ENCODE results near the gene TSNAXIP1. TPM values are rescaled to one million over a fixed set of nuclear protein-coding genes. Genes with fewer than 3 reads are reported as not detected.

Gene TSNAXIP1
- total RNA-seq, 2 donors from 2014 or later: 2.1 to 8.0 TPM

DNA sequence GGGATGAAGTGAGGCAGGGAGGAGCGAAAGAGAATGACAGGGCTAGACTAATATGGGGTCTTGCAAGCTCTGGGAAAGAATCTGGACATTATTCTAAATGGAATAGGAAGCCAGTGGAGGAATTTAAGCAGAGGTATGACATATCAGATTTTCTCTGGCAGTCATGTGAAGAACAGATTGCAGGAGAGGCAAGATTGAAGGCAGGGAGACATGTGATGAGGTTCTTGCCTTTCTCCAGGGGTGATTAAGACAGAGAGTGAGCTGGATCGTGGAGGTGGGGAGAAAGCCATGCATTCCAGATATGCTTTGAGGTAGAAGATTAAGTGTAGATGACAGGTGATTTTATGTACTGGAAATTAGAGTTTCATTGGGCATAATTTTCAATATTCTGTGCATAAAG is 31.1 kb downstream of the TSNAXIP1 start:
- 85% methylated on average over 2 of the region's 2 CpGs for WGBS
- DNase-seq (ENCODE audit: low spot score): no peak
- Histone ChIP-seq H3K27ac (no peak overlapping the region), H3K4me1 (replicated peaks) (peaks cover 2% of the 10 kb centered on the region), H3K9me3 (no peaks in the 10 kb centered on the region), H3K36me3 (no peaks in the 10 kb centered on the region), H3K4me3 (no peak overlapping the region), H3K27me3 (replicated peaks; ENCODE audit: insufficient read depth) (no peaks in the 10 kb centered on the region)
- TF ChIP-seq POLR2A (IDR thresholded peaks at IDR 0.05) (no peak), POLR2AphosphoS5 (IDR thresholded peaks at IDR 0.05) (no peak)
- TF ChIP-seq, protein P1, sequence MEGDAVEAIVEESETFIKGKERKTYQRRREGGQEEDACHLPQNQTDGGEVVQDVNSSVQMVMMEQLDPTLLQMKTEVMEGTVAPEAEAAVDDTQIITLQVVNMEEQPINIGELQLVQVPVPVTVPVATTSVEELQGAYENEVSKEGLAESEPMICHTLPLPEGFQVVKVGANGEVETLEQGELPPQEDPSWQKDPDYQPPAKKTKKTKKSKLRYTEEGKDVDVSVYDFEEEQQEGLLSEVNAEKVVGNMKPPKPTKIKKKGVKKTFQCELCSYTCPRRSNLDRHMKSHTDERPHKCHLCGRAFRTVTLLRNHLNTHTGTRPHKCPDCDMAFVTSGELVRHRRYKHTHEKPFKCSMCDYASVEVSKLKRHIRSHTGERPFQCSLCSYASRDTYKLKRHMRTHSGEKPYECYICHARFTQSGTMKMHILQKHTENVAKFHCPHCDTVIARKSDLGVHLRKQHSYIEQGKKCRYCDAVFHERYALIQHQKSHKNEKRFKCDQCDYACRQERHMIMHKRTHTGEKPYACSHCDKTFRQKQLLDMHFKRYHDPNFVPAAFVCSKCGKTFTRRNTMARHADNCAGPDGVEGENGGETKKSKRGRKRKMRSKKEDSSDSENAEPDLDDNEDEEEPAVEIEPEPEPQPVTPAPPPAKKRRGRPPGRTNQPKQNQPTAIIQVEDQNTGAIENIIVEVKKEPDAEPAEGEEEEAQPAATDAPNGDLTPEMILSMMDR (IDR thresholded peaks at IDR 0.05): no peak
- intact Hi-C loops (cut with DNase I): no loop called here

GRCh38 chr16:67841198-67841815 is 34.6 kb downstream of the TSNAXIP1 start:
- Histone ChIP-seq H3K36me3 (no peaks in the 10 kb centered on the region), H3K27ac (peak overlapping the region; percentile 100), H3K4me3 (peak overlapping the region; percentile 86 to 91), H3K9me3 (no peaks in the 10 kb centered on the region), H3K4me1 (replicated peaks) (peaks cover 15% of the 10 kb centered on the region), H3K27me3 (replicated peaks; ENCODE audit: insufficient read depth) (no peaks in the 10 kb centered on the region)
- intact Hi-C loops (cut with DNase I): loop anchor here (5.0 kb wide), 1 partner anchor 179 kb away; the partner anchor contains the start of genes ACD and PARD6A
- 47% methylated on average over 17 of the region's 17 CpGs for WGBS
- TF ChIP-seq POLR2A (IDR thresholded peaks at IDR 0.05) (no peak), POLR2AphosphoS5 (IDR thresholded peaks at IDR 0.05) (no peak)
- TF ChIP-seq, protein P1 (IDR thresholded peaks at IDR 0.05): no peak
- no peak for DNase-seq (ENCODE audit: low spot score)

DNA sequence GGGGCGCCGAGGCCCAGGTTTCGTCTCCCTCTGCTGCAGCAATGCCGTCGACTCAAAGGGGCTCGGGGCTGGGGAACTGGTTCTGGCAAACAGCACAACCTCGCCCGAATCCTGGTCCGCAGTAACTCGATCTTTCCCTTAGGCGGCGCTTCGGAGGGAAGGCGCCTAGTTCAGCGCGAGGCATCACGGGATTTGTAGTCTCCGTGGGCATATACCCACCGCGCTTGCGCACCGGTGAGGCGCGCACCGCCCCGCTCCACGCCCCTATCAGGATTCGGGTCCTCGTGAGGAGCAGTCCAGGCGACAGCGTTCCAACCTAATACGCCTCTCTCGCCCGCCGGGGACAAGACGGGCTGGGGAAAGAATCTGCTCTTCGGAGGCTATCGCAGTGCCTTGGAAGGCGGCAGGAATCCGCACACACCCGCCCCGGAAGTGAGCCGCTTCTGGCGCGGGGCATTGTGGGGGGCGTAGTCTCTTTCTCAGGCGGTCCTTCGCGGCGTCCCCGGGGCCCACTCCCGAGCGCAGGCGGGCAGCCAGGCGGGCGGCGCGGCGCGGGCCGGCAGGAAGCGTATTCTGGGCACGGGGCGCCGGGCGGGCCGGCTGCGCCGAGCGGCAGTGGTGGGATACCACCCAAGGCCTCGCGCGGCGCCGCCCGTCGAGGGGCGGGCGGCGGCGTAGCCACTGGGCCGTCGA is 35.3 kb downstream of the TSNAXIP1 start, which contains the start of gene THAP11:
Gene THAP11 (plus strand): TSS at position 505 of the 693 bp plus-strand sequence. CDS start 235 bp downstream, outside the sequence.
- peak within 1 kb of the TSS; percentile 86 to 91 for H3K4me3 ChIP-seq
- no peaks in the 10 kb centered on the region for H3K27me3 ChIP-seq (replicated peaks; ENCODE audit: insufficient read depth)
- peak; percentile 94 for DNase-seq (ENCODE audit: low spot score)
- intact Hi-C loops (cut with DNase I): loop anchor here (5.0 kb wide), 1 partner anchor 180 kb away; the partner anchor contains the start of genes ACD and PARD6A
- H3K36me3 ChIP-seq: no peaks in the 10 kb centered on the region
- no peak for TF ChIP-seq POLR2A (IDR thresholded peaks at IDR 0.05)
- TF ChIP-seq, protein P1 (IDR thresholded peaks at IDR 0.05): peak; percentile 82 to 98 (median 90)
- peak; percentile 92 for TF ChIP-seq POLR2AphosphoS5 (IDR thresholded peaks at IDR 0.05)
- H3K4me1 ChIP-seq (replicated peaks): peaks cover 15% of the 10 kb centered on the region
- H3K9me3 ChIP-seq: no peaks in the 10 kb centered on the region
- under 1% methylated on average over 68 of the region's 83 CpGs for WGBS
- H3K27ac ChIP-seq: peak within 1 kb of the TSS; percentile 100

GRCh38 chr16:67842509-67843342 is 36.0 kb downstream of the TSNAXIP1 start:
- peak overlapping the region; percentile 100 for H3K27ac ChIP-seq
- intact Hi-C loops (cut with DNase I): loop anchor here (5.0 kb wide), 1 partner anchor 180 kb away; the partner anchor contains the start of genes ACD and PARD6A
- WGBS: under 1% methylated on average over 39 of the region's 67 CpGs
- peak overlapping the region; percentile 86 to 91 for H3K4me3 ChIP-seq
- no peaks in the 10 kb centered on the region for H3K36me3 ChIP-seq
- H3K4me1 ChIP-seq (replicated peaks): peaks cover 15% of the 10 kb centered on the region
- DNase-seq (ENCODE audit: low spot score): peak; percentile 26
- no peaks in the 10 kb centered on the region for H3K9me3 ChIP-seq
- H3K27me3 ChIP-seq (replicated peaks; ENCODE audit: insufficient read depth): no peaks in the 10 kb centered on the region
- TF ChIP-seq, protein P1 (IDR thresholded peaks at IDR 0.05): no peak
- peak; percentile 12 for TF ChIP-seq POLR2AphosphoS5 (IDR thresholded peaks at IDR 0.05)
